ENCODE results near the gene CEP290.

Gene CEP290, protein sequence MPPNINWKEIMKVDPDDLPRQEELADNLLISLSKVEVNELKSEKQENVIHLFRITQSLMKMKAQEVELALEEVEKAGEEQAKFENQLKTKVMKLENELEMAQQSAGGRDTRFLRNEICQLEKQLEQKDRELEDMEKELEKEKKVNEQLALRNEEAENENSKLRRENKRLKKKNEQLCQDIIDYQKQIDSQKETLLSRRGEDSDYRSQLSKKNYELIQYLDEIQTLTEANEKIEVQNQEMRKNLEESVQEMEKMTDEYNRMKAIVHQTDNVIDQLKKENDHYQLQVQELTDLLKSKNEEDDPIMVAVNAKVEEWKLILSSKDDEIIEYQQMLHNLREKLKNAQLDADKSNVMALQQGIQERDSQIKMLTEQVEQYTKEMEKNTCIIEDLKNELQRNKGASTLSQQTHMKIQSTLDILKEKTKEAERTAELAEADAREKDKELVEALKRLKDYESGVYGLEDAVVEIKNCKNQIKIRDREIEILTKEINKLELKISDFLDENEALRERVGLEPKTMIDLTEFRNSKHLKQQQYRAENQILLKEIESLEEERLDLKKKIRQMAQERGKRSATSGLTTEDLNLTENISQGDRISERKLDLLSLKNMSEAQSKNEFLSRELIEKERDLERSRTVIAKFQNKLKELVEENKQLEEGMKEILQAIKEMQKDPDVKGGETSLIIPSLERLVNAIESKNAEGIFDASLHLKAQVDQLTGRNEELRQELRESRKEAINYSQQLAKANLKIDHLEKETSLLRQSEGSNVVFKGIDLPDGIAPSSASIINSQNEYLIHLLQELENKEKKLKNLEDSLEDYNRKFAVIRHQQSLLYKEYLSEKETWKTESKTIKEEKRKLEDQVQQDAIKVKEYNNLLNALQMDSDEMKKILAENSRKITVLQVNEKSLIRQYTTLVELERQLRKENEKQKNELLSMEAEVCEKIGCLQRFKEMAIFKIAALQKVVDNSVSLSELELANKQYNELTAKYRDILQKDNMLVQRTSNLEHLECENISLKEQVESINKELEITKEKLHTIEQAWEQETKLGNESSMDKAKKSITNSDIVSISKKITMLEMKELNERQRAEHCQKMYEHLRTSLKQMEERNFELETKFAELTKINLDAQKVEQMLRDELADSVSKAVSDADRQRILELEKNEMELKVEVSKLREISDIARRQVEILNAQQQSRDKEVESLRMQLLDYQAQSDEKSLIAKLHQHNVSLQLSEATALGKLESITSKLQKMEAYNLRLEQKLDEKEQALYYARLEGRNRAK (N-terminal part only)

DNA sequence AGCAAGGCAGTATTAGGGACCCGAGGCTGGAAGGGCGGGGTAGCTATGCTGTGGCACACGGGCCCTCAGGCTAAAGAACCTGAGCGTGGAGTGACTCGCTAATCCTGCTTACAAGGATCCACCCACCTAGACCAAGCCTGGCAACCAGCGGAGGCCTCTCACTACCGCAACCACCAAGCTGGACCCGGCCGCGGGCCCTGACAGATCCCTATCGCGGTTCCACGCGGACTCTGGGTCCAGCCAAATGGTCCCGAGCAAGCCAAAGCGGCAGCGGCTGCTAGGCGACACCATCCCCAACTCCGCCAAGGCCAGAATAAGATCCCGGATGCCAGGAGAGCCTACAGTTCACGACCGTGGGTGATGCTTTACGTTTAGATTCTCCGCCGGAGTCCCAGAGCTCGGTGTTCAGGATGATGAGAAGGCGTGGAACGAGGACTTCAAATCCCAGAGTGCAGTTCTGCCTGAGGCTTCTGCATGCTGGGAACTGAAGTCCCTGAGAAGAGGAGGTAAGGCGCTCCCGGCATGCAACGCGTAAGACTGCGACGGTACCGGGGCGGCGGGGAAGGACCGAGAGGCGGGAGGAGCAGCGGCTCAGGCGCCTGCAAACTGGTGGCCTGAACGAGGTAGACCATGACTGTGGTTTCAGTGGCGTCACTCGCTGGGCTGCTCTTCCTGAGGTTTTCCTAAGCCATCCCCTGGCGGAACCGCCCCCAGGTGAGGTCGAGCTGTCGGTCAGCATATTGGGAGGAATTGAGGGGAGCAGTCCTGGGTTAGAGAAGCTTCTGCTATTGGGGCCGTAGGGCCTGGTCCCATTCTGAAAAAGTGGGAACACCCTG is at the start of gene CEP290, which contains the start of gene TMTC3:
TSS of gene CEP290 (minus strand) at position 315 of the 836 bp plus-strand sequence. CDS start 781 bp downstream, outside the sequence.
TSS of gene TMTC3 (plus strand) at position 534 of the 836 bp plus-strand sequence. CDS start 6,009 bp downstream, outside the sequence.
- peak; percentile 96 for DNase-seq

DNA sequence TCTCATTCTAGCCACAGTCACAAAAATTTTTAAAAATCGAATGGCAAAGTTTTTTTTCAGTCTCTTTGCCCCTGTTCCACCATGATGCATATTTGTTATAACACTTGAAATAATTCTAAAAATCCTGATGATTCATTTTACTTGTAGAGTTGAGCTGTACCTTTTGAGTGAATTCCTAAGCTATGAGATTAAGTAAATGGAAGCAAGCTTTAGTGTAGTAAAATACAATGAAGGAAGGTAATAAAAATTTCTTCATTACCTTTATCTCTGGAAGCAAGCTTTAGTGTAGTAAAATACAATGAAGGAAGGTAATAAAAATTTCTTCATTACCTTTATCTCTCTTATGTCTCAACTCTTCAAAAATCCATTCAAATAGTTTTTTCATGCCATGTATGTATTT is 46.3 kb upstream of the CEP290 start:
- no peak for DNase-seq

DNA sequence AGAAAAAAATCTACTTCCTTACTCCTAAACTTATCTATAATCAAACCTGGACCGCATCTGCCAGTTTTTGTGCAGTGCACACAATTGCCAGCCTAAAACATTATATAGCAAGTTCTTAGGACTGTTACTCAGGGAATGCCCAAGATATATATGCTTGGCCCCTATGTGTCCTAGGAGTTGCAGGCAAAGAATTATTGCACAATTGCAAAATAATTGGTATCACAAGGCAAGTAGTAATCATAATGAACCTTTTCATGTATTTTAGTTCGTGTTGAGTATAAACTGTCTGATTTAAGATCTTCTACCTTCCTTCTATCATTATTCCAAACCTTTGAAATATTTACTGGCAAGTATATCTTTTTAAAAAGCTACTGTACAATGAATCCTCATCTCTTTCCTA is 45.7 kb upstream of the CEP290 start:
- no peak for DNase-seq

DNA sequence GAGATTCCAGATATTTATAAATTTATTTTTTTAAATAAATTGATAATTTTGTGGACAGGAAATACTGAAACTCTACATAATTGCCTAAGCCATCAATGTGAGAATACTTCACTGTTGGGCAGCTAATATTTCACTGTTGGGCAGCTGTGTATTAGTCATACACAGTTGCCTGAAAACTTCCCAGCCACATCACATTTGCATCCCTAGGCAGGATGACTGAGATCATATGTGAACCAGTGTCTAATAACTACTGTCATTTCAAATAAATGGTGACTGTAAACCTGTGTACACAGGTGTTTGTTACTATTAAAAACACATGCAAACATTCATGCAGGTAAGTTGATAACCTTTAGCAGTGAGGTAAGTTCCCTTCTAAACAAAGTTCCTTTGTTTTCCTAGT is 44.1 kb upstream of the CEP290 start:
- DNase-seq, result no peak

DNA sequence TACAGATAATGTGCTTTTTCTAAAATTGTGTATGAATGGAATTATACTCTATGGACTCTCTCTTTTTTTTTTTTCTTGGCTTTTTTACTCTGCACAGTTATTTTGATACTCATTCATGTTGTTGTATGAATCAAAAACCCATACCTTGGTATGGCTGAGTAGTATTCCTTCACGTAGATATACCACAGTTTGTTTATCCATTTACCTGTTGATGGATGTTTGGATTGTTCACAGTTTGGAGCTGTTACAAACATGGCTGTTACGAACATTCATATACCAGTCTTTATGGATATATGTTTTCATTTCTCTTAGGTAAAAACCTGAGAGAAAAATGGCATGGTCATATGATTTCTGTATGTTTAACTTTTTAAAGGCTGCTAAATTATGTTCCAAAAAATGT is 43.4 kb upstream of the CEP290 start:
- no peak for DNase-seq

DNA sequence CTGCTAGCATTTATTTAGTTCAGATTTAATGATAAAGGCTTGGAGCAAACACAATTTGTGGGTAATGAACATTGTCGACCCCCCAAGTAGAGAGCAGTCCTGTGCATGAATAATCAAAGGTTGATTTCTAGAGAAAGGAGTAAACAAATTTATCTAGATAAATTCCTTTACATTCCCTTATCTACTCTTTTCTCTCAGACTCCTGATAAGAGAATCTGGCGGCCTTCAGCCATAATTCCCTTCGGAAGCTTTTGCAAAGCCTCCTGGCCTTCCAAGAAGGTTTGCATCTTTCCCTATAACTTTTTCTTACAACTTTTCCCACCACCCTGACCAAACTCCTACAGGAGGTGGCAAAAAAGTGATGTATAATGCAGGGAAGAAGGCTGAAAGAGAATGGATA is 42.3 kb upstream of the CEP290 start:
- no peak for DNase-seq

DNA sequence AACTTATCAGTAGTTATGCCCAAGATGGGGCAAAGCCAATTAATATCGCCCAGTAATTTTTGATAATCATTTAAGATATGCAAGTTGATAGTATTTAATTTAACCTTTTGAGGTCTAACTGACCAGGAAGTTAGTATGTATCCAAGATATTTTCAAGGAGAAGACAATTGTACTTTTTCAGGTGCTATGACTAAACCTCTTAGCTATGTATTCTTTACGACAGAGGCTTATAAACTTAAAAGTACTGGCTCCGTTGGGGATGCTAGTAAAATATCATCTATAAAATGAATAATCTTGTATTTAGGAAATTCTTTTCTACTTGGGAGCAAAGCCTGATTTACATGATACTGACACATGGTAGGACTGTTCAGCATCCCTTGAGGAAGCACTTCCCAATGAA is 40.5 kb upstream of the CEP290 start:
- DNase-seq, result no peak

DNA sequence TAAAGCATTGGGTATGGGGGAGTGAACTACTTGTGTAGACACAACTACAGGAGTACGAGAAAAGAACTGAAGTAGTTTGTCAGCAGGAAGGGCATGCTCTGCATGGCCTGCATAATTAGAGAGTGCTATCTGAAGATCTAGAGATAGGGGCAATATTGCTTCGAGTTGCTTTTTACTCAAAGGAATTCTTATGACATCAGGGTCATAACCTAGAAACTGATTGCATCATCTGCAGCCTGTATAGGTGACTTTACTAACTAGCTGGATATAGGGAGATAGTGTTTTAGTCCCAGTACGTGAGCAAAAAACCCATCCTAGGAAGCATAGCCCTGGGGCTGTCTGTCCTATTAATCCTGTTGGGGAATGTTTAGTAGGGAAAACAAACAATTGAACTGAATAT is 40.0 kb upstream of the CEP290 start:
- DNase-seq, result no peak

DNA sequence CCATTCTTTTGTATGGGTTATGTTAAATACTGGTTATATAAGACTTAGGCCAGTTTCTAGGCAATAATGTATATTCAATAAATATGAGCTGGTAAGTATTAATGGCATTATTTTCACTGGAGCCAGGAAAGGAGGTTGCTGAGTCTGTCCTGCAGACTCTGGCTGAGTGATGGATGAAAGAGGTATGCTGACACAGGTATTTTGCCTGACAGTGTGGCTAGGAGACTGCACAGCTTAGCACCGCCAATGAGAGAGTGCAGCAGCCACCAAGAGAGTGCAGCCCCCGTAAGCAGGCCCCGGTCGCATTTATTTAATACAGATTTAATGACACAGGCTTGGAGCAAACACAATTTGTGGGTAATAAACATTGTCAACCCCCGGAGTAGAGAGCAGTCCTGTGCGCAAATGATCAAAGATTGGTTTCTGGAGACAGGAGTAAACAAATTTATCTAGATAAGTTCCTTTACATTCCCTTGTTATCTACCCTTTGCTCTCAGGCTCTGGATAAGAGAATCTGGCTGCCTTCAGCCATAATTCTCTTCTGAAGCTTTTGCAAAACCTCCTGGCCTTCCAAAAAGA is 37.6 kb upstream of the CEP290 start:
- DNase-seq, result no peak

DNA sequence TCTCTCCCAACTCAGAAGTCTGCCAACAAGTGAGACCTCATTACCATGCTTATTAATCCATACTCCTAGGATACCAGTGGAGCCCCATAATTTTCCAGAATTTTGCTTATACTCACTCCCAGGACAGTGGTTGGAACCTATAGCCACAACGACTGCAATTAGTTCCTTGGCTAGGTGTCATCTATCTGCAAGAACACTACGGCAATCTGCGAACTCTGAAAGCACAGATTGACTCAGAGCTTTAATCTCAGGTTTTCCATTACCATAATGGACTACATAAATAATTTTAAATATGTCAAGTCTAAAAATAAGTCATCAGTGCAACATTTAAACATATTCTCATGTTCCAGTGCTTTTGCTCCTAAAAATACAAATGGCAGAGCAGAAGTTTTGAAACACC is 33.7 kb upstream of the CEP290 start:
- no peak for DNase-seq

DNA sequence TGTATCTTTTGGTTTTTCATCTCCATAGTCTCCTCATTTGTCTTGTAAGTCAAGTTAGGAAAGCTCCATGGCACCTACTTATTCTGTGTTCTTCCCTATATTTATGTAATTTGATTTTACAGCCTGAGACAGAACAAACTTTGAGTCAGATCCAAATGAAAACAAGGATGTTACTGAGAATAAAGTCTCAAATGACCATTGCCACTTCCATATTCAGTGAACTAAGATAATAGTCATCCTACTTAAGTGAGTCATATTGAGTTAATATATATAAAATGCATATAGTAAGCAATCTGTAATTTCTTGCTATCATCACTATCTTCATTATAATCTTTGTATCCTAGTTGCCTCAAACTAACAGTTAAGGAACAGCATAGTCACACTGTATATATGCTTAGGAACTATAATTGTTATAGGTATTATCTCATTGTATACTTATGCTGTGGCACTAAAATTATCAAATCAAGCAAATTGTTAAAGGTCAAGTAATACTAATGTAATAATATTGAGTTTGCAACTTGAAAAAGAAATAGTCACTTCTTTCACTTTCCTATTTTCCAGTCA is 31.0 kb upstream of the CEP290 start:
- no peak for DNase-seq

DNA sequence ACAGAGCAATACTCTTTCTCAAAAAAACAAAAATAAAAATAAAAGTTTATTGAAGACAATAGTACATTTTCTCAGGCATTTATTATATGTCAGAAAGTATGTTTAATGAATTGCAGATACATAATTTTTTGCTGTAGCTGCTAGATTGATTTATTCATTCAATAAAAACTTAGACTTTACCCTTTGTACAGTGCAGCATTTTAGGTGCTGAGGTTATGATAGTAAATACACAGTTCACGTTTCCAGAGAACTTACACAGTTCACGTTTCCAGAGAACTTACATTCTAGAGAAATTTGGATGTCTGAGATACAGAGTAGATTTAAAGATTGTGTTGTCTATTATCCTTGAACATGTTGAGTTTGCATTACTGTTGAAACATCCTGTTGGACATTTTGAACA is 25.5 kb upstream of the CEP290 start:
- no peak for DNase-seq

DNA sequence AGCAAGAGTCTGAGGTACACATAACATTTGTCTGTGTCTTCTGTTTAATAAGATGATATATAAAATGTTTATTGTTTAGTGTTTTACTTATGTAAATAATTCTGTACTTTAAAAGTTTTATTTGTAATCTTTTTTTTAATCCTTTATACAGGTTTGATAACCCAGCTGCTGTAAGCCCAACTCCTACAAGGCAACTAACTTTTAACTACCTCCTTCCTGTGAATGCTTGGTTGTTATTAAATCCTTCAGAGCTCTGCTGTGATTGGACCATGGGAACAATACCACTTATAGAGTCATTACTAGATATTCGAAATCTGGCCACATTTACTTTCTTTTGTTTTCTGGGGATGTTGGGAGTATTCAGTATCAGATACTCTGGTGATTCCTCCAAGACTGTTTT is 24.3 kb upstream of the CEP290 start:
- DNase-seq, result no peak

DNA sequence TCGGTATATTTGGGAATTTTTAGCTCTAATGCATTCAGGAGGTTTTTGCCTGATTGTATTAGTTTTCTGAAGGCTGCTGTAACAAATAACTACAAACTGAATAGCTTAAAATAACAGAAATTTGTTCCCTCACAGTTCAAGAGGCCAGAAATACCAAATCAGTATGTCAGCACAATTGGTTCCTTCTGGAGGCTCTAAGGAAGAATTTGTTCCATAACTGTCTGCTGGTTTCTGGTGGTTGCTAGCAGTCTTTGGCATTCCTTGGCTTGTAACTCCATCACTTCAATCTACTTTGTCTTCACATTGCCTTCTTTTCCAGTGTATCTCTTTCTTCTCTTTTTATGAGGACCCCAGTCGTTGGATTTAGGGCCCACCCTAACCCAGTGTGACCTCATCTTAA is 21.5 kb upstream of the CEP290 start:
- DNase-seq, result no peak

DNA sequence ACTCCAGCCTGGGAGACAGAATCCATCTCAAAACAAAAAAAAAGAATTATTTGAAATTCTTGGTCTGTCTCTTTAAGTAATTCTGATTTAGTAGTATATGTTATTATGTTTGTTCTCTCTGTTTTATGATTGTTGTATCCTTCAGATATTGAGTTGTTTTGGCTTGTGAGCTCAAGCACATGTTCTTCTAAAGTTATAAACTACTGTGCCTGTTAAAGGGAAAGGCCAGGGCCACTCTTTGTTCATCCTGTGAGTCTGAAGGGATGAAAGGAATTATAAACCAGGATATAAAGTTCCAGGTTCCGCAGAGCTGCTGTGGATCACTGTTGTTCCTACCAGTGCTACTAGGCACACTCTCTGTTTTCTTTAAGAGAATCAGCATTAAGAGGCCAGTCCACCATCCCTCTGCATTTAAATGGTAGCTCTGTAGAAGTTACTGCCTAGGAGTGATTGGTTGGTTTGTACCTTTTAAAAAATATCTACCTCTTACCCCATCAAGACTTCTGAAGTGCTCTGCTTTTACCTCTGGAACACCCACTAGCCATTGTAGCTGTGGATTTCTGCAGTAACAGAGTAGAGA is 14.3 kb upstream of the CEP290 start:
- DNase-seq, result no peak

DNA sequence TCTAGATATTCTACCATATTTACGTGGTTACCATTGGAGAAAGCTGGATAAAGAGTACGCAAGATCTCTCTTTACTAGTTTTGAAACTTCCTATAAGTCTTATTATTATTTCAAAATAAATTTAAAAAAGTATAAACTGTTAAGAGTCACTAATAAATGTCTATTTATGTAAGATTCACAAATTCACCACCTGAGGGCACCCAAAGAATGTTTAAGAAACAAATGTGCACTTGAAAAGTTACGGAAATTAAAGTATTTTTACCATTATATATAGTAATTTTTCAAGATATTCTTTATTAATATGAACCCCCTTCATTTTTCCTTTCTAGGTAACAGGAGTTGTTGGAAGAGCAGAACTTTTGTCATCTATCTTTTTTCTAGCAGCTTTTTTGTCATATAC is 12.1 kb upstream of the CEP290 start:
- DNase-seq, result no peak

DNA sequence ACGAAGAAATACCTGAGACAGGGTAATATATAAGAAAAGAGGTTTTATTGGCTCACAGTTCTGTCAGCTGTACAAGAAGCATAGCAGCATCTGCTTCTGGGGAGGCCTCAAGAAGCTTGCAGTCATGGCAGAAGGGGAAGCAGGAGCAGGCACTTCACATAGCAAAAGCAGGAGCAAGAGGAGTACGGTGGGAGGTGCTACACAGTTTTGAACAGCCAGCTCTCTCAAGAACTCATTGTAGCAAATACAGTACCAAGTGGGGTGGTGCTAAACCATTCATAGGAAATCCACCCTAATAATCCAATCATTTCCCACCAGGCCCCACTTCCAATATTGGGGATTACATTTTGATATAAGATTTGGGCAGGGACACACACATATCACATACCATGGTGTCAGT is 8.2 kb upstream of the CEP290 start:
- DNase-seq, result no peak

DNA sequence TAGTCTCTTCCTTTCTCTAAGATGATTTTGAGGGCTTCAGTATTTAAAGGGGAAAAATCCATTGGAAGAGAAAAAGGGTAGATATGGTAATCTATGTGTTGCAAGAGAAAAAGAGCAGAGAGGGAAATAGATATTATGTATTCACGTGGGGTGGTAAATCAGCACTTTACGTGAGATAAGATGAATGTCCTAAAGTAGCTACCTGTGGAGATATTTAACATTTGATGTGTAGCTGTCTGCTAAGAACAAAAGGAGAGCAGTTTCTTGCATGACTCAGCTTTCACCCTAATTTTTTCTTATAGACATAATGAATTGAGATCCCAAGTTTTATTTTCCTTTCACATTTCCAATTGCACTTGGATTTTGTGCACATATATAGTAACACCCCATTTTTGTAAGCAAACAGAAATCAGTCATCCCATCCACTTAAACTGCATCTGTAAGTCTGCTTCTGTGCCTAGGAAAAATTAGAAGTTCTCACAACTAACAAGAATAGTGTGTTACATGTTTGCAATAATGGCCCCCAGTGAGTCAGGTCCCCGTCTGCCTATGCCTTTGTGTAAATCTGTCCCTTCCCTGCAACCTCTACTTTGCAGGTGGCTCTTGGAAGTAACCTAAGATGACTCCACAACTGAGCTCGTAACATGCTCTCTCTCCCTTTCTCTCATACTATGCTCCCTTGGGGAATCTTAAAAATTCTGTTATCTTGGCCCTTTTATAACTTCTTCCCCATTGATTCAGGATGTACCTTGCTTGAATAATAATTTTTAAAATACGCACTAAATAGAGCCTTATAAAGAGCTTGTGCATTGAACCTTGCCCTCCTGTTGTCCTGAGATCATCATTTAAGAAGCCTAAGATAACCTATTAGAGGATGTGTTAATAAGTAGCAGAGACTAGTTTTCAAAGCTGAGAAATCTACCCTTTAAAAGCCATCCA is 3.9 kb upstream of the CEP290 start:
- DNase-seq, result no peak

DNA sequence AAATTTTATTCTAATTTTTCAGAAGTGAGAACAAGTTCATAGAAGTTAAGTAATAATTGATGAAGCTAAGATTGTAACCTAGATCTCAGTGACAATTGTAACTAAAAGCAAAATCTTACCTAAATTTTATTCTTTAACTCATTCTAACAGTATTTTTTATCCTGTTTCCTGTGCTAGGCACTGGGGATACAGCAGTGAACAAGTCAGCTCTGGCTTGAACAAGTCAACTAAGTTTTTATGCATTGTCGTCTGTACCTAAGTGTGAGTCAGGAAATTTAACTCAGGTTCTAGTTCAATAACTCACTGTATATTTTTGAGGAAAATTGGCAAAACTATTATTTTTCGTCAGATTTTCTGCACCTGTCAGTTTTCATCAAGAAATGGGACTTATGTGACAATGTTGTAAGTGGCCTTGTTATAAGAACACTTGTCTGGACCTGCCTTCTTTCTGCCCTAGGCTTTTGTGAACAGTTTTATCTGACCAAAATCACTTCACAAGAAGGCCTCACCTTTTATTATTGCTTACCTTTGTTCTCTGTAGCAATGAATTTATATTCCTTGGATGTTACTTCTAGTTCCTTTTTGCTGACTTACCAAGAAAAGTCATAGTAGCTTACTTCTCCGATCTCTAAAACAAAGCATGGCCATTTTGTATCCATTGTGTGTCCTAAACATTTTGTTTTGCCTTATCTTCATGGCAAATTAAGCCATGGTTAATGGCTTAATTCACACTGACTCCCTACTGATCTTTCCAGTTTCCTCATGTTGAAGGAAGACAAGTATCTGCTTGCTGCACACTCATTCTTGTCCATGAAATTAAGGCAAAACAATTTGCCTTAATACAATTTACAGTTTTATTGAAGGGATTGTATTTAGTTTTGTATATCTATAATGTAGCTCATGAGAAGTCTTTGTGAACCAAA is 2.9 kb upstream of the CEP290 start:
- no peak for DNase-seq
